ENCODE results near the gene KIF5C. TPM values are rescaled to one million over a fixed set of nuclear protein-coding genes. Genes with fewer than 3 reads are reported as not detected.

The KIF5C gene
- total and polyA plus RNA-seq, 2 donors (not counting 1 experiment from before 2014, with no cell fraction given) = 0.09 to 0.17 TPM

DNA sequence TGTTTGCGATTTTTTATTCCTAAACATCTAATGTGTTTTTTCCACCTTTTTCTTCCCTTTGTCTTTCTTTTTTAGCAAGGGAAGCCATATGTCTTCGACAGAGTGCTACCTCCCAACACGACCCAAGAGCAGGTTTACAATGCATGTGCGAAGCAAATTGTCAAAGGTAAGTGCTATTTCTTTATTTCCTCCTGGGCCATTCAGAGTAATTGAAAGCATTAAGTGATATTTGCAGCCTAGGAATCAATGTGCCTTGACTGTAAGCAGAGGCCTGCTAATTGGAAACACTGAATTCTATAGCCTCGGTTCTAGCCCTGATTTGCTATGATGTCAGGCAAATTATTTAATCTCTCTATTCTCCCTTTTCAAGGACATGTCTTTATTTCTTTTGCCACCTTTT is 47.0 kb downstream of the KIF5C start:
- Histone ChIP-seq H3K27me3 (ENCODE audit: control insufficient read depth, insufficient read depth, low read length) (no peaks in the 10 kb centered on the region), H3K9ac (ENCODE audit: insufficient read depth, low read length) (no peak overlapping the region), H3K9me3 (ENCODE audit: control insufficient read depth, insufficient read depth, low read depth, low read length) (no peaks in the 10 kb centered on the region), H3K4me1 (ENCODE audit: control insufficient read depth, extremely low read depth, insufficient read depth, low read length) (no peaks in the 10 kb centered on the region), H4K20me1 (ENCODE audit: control insufficient read depth, extremely low read depth, insufficient read depth, low read length) (no peaks in the 10 kb centered on the region), H3K4me3 (replicated peaks in 1 of 4; ENCODE audit: control extremely low read depth in 1 of 4, insufficient read depth in 1 of 4, low read depth in 3 of 4, low read length in 4 of 4) (no peak overlapping the region), H3K36me3 (ENCODE audit: control insufficient read depth, insufficient read depth, low read length) (no peaks in the 10 kb centered on the region), H2AFZ (ENCODE audit: low read length) (no peak overlapping the region), H3K27ac (ENCODE audit: insufficient read depth, low read length) (no peak overlapping the region), H3K79me2 (ENCODE audit: control insufficient read depth, insufficient read depth, low read length) (no peaks in the 10 kb centered on the region), H3K4me2 (ENCODE audit: extremely low read depth, insufficient read depth, low read length) (no peak overlapping the region)
- DNase-seq (ENCODE audit: low read depth in 2 of 2) = no peak
- TF ChIP-seq, protein P1, sequence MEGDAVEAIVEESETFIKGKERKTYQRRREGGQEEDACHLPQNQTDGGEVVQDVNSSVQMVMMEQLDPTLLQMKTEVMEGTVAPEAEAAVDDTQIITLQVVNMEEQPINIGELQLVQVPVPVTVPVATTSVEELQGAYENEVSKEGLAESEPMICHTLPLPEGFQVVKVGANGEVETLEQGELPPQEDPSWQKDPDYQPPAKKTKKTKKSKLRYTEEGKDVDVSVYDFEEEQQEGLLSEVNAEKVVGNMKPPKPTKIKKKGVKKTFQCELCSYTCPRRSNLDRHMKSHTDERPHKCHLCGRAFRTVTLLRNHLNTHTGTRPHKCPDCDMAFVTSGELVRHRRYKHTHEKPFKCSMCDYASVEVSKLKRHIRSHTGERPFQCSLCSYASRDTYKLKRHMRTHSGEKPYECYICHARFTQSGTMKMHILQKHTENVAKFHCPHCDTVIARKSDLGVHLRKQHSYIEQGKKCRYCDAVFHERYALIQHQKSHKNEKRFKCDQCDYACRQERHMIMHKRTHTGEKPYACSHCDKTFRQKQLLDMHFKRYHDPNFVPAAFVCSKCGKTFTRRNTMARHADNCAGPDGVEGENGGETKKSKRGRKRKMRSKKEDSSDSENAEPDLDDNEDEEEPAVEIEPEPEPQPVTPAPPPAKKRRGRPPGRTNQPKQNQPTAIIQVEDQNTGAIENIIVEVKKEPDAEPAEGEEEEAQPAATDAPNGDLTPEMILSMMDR (conservative IDR thresholded peaks at IDR 0.05 in 1 of 2, IDR thresholded peaks at IDR 0.05 in 1 of 2; ENCODE audit: low read depth in 1 of 2, low read length in 2 of 2) = no peak
- TF ChIP-seq EZH2 (IDR thresholded peaks at IDR 0.05; ENCODE audit: low read length, missing control alignments) = no peak

DNA sequence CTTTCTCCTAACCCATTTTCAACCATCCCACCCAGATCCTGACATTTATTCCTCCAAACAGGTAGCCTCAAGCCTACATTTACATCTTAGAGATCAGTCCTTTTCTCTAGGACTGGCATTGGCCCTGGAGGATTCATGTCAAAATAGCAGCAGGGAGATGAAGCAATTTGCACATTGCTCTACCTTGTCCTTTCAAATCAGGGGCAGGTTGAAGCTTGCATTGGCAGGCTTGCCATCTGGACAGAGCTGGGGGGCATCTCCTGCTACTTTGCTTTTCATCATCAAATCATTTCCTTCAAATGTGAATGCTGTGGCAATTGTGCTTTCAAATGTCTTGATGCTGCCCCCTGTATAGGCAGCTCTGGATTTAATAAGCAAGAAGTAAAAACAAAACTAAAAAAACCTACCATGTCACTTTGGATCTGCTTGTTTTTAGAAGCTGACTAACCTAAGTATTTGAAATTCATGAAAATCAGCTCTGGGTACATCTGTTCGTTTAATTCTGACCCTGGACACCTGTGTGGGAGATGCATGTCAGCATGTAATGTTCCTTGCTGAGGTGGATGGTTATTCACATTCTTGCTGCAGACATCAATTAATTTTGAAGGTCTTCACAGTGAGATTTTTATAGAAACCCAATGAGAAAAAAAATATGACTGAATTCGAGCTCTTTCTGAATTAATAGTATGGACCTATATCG is 47.9 kb downstream of the KIF5C start:
- H3K9me3 ChIP-seq (ENCODE audit: control insufficient read depth, insufficient read depth, low read depth, low read length) = no peaks in the 10 kb centered on the region
- TF ChIP-seq, protein P1 (conservative IDR thresholded peaks at IDR 0.05 in 1 of 2, IDR thresholded peaks at IDR 0.05 in 1 of 2; ENCODE audit: low read depth in 1 of 2, low read length in 2 of 2) = no peak
- no peak for TF ChIP-seq EZH2 (IDR thresholded peaks at IDR 0.05; ENCODE audit: low read length, missing control alignments)

DNA sequence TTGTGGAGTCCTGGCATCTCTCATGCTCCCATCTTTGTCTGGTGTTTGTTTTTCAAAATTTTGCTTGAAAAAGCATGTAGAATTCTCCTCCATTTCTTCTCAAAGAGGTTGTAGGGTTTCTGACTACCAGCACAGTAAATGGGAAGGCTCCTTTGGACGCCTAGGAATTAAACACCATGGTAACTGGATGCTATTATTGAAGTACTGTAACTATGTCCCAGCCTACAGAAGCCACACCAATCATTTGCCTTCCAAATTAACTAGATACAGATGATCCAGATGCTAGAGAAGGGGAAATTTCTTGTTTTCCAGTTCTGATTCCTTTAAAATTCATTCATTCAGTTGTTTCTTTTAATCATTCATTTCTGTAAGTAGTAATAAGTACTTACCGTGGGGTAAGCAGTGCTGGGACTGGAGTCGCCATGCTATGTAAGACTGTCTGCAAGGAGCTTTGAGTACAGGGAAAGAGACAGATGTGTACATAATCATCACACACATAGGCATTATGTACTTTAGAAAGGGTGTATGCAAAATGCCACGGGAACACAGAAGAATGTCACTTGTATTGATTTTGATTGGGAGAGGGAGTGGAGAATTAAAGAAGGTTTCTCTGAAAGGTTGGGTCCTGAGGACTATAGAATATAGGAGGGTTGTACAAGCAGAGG is 49.6 kb downstream of the KIF5C start:
- TF ChIP-seq, protein P1 (conservative IDR thresholded peaks at IDR 0.05 in 1 of 2, IDR thresholded peaks at IDR 0.05 in 1 of 2; ENCODE audit: low read depth in 1 of 2, low read length in 2 of 2) = no peak
- TF ChIP-seq EZH2 (IDR thresholded peaks at IDR 0.05; ENCODE audit: low read length, missing control alignments) = no peak
- Histone ChIP-seq H4K20me1 (ENCODE audit: control insufficient read depth, extremely low read depth, insufficient read depth, low read length) (no peaks in the 10 kb centered on the region), H3K79me2 (ENCODE audit: control insufficient read depth, insufficient read depth, low read length) (no peaks in the 10 kb centered on the region), H3K4me3 (replicated peaks in 1 of 4; ENCODE audit: control extremely low read depth in 1 of 4, insufficient read depth in 1 of 4, low read depth in 3 of 4, low read length in 4 of 4) (no peak overlapping the region), H3K27ac (ENCODE audit: insufficient read depth, low read length) (no peak overlapping the region), H3K27me3 (ENCODE audit: control insufficient read depth, insufficient read depth, low read length) (no peaks in the 10 kb centered on the region), H3K4me2 (ENCODE audit: extremely low read depth, insufficient read depth, low read length) (no peak overlapping the region), H3K9ac (ENCODE audit: insufficient read depth, low read length) (no peak overlapping the region), H3K4me1 (ENCODE audit: control insufficient read depth, extremely low read depth, insufficient read depth, low read length) (no peaks in the 10 kb centered on the region), H3K9me3 (ENCODE audit: control insufficient read depth, insufficient read depth, low read depth, low read length) (no peaks in the 10 kb centered on the region), H3K36me3 (ENCODE audit: control insufficient read depth, insufficient read depth, low read length) (no peaks in the 10 kb centered on the region), H2AFZ (ENCODE audit: low read length) (no peak overlapping the region)
- no peak for DNase-seq (ENCODE audit: low read depth in 2 of 2)

More for the DNA sequence above, 47.9 kb downstream of the KIF5C start:
- Histone ChIP-seq H3K27me3 (ENCODE audit: control insufficient read depth, insufficient read depth, low read length) (no peaks in the 10 kb centered on the region), H4K20me1 (ENCODE audit: control insufficient read depth, extremely low read depth, insufficient read depth, low read length) (no peaks in the 10 kb centered on the region), H2AFZ (ENCODE audit: low read length) (no peak overlapping the region), H3K36me3 (ENCODE audit: control insufficient read depth, insufficient read depth, low read length) (no peaks in the 10 kb centered on the region), H3K79me2 (ENCODE audit: control insufficient read depth, insufficient read depth, low read length) (no peaks in the 10 kb centered on the region), H3K4me2 (ENCODE audit: extremely low read depth, insufficient read depth, low read length) (no peak overlapping the region), H3K4me3 (replicated peaks in 1 of 4; ENCODE audit: control extremely low read depth in 1 of 4, insufficient read depth in 1 of 4, low read depth in 3 of 4, low read length in 4 of 4) (no peak overlapping the region), H3K27ac (ENCODE audit: insufficient read depth, low read length) (no peak overlapping the region), H3K4me1 (ENCODE audit: control insufficient read depth, extremely low read depth, insufficient read depth, low read length) (no peaks in the 10 kb centered on the region), H3K9ac (ENCODE audit: insufficient read depth, low read length) (no peak overlapping the region)
- DNase-seq (ENCODE audit: low read depth in 2 of 2) = no peak

Data from fibroblast of lung (primary cell).